ENCODE results near the gene FREY1.

GRCh38 chr11:45889555-45889954 lies 17.5 kb downstream of the FREY1 start:
- TF ChIP-seq CTCF (IDR thresholded peaks at IDR 0.05; ENCODE audit: low read depth, low read length, poor library complexity, severe bottlenecking) (no peak), EZH2phosphoT487 (IDR thresholded peaks at IDR 0.05; ENCODE audit: borderline replicate concordance, low read length) (no peak)

Data from DOHH2 (cell line).